ENCODE data around the gene IL1RL1. TPM values are rescaled to one million over a fixed set of nuclear protein-coding genes. Genes with fewer than 3 reads are reported as not detected.

The IL1RL1 gene
- polyA plus RNA-seq, 1 donor from 2014 or later = not detected

- Histone ChIP-seq H3K27ac (ENCODE audit: low read length) (no peak overlapping the region), H3K36me3 (ENCODE audit: insufficient read depth, low read length) (no peaks in the 10 kb centered on the region), H4K20me1 (ENCODE audit: insufficient read depth) (no peaks in the 10 kb centered on the region), H3K9me3 (ENCODE audit: low read length) (no peaks in the 10 kb centered on the region), H3K79me2 (replicated peaks; ENCODE audit: insufficient read depth, low read length) (no peaks in the 10 kb centered on the region), H3K4me2 (ENCODE audit: low read length) (no peak overlapping the region), H2AFZ (ENCODE audit: low read depth, low read length) (no peak overlapping the region), H3K4me3 (ENCODE audit: low read length) (no peak overlapping the region), H3K27me3 (ENCODE audit: insufficient read depth, low read depth, low read length) (peaks cover 20% of the 10 kb centered on the region), H3K9me2 (ENCODE audit: insufficient read depth, low read length) (no peaks in the 10 kb centered on the region), H3F3A (ENCODE audit: insufficient read depth, low read length, poor library complexity, severe bottlenecking) (no peaks in the 10 kb centered on the region), H3K9ac (ENCODE audit: low read length) (no peak overlapping the region)
- no peak for TF ChIP-seq TAF1 (IDR thresholded peaks at IDR 0.05; ENCODE audit: low read depth)
These were observed 48.2 kb downstream of the IL1RL1 start for GRCh38 chr2:102359527-102359926.

- TF ChIP-seq TAF1 (IDR thresholded peaks at IDR 0.05; ENCODE audit: low read depth) (no peak), MXI1 (conservative IDR thresholded peaks at IDR 0.05; ENCODE audit: poor library complexity, severe bottlenecking) (no peak), POLR2AphosphoS5 (IDR thresholded peaks at IDR 0.05) (no peak), CTCF (IDR thresholded peaks at IDR 0.05; ENCODE audit: poor library complexity, severe bottlenecking) (no peak), REST (IDR thresholded peaks at IDR 0.05; ENCODE audit: borderline replicate concordance) (no peak), EP300 (conservative IDR thresholded peaks at IDR 0.05; ENCODE audit: poor library complexity, severe bottlenecking) (no peak), EZH2 (IDR thresholded peaks at IDR 0.05; ENCODE audit: borderline replicate concordance, insufficient read depth, low read length, poor library complexity, severe bottlenecking) (no peak), RAD21 (conservative IDR thresholded peaks at IDR 0.05) (no peak), SMC3 (conservative IDR thresholded peaks at IDR 0.05; ENCODE audit: poor library complexity) (no peak)
- H3K9me2 ChIP-seq (ENCODE audit: insufficient read depth, low read length) = no peaks in the 10 kb centered on the region
- H3K27ac ChIP-seq (ENCODE audit: low read length) = no peak overlapping the region
- no peaks in the 10 kb centered on the region for H3K79me2 ChIP-seq (replicated peaks; ENCODE audit: insufficient read depth, low read length)
- H3K4me3 ChIP-seq (ENCODE audit: low read length) = no peak overlapping the region
- no peaks in the 10 kb centered on the region for H3K9me3 ChIP-seq (ENCODE audit: low read length)
- H3F3A ChIP-seq (ENCODE audit: insufficient read depth, low read length, poor library complexity, severe bottlenecking) = no peaks in the 10 kb centered on the region
- H3K4me2 ChIP-seq (ENCODE audit: low read length) = no peak overlapping the region
- no peak overlapping the region for H3K9ac ChIP-seq (ENCODE audit: low read length)
- H3K36me3 ChIP-seq (ENCODE audit: insufficient read depth, low read length) = no peaks in the 10 kb centered on the region
- H4K20me1 ChIP-seq (ENCODE audit: insufficient read depth) = no peaks in the 10 kb centered on the region
- no peak overlapping the region for H2AFZ ChIP-seq (ENCODE audit: low read depth, low read length)
- no peaks in the 10 kb centered on the region for H3K27me3 ChIP-seq (ENCODE audit: insufficient read depth, low read depth, low read length)
These were observed 50.4 kb downstream of the IL1RL1 start for GRCh38 chr2:102361632-102362241.
